HS-27A (cell line): ENCODE measurements around the gene GPA33.
A peak's percentile ranks its signal among the peaks of the same experiment; 100 is the strongest.

Source experiments
- DNase-seq: peaks from one replicate; pipeline ENCODE4 v3.0.0-alpha.2; 2012; ENCODE audit warnings: low read depth, missing footprints

GPA33 gene

DNA sequence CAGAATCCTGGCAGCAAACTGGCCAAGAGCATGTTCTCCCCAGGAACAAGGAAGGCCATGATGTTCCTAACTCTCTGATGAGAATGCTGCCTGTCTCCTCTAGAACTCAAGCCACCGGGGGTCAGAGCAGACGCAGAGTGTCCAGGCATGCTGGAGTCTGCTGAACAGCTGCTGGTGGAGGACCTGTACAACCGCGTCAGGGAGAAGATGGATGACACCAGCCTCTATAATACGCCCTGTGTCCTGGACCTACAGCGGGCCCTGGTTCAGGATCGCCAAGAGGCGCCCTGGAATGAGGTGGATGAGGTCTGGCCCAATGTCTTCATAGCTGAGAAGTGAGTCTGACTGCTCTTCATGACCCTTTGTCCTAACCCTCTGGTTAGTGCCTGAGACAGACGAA lies 27.0 kb upstream of the GPA33 start:
- no peak for DNase-seq

DNA sequence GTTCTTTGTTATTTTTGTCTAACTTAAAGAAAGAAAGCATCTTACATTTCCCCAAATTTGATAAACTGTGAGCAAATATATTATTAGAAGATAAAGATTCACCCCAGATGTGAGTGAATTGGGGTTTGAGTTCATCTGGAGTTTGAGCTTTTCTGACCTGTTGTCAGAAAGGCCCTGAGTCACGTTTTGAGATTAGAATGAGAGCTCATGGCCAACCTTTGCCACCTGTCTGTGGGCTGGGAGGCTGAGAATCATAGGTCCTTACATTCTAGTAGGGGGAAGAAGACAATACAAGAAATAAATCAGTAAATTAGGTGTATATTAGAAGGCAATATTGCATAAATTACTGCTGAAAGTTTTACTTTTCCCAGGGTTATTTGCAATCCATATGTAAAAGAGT lies 26.0 kb upstream of the GPA33 start:
- DNase-seq = no peak

- DNase-seq = no peak
Observed at GRCh38 chr1:167115655-167116054, 25.5 kb upstream of the GPA33 start.

GRCh38 chr1:167114725-167115124 lies 24.5 kb upstream of the GPA33 start:
- no peak for DNase-seq

DNA sequence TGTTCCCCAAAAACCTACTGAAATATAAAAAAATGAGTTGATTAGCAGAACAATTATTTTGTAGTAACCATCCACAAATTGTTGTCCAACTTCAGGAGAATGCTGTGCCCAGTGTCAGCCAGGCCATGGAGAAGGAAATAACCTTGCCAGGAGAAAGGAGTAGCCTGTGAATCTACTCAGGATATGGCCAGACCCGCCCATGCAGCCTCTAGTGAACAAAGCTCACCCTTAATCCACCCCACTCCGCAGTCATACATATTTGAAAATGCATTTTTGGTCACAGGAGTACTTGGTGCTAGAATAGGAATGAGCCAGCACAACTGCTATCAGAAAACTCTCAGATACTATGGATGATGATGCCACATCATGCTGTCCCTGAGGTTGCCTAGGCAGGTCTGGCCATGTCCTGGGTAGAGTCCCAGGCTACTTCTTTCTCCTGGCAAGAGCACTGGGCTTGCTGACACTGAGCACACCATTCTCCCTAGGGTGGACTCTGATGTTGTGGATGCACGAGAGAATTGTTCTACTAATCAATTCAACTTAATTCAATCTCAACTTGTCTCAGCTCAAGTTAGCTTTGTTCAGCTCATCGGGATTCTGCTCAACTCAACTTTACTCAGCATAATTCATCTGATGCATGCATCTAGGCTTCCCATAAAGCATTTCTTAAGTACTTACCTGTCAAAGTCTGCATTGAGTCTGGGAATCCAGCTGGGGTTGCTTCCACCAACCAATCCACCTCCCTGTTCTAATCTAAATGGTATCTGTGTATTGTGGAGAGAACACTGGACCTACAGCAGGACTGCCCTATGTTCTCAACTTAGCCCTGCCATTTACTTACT lies 21.9 kb upstream of the GPA33 start:
- DNase-seq = no peak

DNA sequence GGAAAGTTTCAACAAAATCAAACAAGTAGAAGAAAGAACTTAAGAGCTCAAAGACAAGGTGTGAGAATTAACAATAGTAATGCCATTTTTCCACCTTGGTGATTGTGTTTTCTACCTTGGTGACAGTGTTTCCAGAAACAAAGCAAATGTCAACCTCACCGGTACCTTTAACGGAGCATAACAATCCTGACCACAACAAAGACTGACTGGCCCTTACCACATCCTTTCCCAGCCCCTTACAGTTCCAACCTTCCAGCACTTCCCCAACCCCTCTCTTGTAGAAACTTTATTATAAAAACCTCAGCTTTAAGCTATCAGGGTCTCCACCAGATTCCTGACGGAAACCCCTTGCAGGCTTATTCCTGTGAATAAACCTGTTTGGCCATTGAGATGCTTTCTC lies 20.4 kb upstream of the GPA33 start:
- no peak for DNase-seq

DNA sequence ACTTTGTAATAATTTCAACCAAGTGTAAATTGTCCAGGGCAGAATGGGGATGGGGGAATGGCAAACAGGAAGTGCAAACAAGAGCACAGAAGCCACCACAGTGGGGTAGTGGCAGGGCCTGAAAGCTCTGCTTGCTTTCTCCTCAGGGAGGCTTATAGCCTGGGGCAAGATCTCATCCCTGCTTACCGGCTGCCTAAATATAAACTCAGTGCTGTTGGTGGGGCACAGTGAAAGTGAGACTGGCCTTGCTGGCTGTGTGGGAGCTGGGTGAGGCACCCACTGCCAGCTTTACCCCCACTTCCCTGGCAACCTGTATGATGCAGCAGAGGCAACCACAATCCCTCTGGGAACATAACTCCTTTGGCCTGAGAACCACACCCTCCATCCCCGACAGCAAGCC lies 18.9 kb upstream of the GPA33 start:
- no peak for DNase-seq

DNA sequence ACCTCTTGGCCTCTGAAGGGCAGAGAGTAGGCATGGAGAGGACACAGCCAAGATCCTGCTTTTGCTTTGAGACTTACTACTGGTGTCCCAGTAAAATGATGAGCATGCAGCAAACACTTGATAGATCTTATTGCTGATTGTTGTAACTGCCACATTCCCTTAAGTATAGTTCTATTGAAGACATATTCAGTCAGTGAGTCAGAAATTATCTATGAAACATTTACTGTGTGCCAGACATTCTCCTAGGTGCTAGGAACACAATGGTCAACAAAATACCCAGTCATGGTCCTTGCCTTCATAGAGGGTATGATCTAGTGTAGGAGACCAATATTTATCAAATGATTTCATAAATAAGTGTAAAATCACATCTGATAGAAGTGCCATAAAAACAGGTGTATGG lies 17.3 kb upstream of the GPA33 start:
- DNase-seq = no peak

DNA sequence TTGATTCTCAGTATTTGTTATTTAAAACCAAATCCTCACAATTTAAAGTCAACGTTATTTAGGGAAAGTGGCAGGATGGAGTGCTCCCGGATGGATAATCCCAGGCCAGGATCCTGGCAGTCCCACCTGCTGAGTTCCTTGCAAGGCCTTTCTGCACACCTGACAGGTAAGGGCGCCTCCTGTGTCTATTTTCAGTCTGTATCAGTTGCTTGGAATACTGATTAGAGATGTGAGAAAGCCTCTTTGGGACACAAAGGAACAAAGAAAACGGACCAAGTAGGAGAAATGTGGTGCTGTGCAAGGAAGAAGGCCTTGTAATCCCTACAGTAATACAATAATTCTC lies 15.9 kb upstream of the GPA33 start:
- DNase-seq = no peak

DNA sequence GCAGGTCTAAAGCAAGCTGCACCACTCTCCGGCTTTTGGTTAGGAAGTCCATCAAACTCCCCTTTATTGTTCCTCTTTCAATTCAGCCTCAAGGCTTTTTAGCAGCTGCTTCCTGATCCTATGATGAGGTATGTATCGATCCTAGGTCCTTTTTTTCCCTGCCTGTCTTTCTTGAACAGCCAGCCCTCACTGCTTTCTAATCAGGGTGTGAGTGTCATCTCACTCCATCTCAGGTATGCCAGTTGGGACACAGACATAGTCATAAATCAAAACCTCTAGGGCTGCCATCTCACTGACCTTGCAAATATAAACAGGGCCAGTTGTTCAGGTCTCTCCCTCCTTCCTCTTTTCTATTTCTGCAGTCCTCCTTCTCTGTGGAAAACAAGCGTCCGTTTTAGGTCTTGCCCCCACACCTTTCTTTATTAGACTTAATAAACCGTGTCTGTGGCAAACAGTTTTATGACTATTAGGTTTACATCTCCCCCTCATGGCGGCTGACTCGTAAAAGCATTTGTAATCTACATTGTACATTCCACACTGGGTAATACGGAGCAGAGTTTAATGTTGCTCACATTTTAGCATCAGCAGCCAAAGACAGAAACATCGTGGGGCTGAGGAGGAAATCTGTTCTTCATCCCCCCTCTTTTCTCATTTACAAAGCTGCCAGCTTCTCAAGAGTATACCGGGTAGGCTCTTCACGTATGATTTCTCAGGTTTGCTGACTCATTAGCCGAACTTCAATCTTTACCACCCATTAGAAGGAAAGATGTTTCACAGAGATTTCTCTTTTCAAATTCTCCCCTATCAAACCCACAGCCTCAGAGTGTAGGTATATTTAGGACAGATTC lies 15.3 kb upstream of the GPA33 start:
- DNase-seq = no peak

GRCh38 chr1:167104256-167104633 lies 14.1 kb upstream of the GPA33 start:
- no peak for DNase-seq

DNA sequence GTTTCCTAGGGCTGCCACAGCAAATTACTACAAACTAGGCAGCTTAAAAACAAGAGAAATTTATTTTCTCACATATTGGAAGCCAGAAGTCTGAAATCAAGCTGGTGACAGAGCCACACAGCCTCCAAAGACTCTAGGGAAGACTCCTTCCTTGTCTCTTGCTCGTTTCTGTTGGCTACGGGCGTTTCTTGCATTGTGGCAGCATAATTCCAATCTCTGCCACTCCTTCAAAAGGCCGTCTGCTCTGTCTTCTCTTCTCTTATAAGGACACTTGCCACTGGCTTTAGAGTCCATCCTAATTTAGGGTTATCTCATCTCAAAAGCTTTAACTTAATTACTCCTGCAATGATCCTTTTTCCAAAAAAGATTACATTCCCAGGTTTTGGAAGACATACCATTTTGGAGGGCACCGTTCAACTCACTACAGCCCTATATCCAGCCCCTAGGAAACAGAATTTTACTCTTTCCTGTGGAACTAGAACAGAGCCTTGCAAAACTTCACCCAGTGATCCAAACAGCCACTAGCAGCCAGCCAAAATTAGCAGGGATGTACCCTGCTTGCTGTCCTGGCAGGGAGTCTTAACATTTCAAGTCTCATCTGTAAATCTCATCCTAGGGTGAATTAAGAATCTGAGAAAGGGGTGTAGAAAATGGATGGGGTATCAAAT lies 12.9 kb upstream of the GPA33 start:
- DNase-seq = no peak

DNA sequence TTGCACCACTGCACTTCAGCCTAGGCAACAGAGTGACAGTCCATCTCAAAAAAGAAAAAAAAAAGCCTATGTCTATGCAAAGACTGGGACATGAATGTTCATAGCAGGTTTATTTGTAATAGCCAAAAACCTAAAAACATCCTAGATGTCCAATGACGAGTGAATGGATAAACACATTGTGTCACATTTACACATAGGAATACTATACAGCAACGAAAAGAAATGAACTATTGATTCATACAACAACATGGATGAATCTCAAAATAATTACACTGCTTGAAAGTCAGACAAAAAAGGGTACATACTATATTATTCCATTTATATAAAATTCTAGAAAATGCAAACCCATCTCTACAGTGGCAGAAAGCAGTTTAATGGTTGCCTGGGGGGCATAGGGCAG lies 11.6 kb upstream of the GPA33 start:
- no peak for DNase-seq

DNA sequence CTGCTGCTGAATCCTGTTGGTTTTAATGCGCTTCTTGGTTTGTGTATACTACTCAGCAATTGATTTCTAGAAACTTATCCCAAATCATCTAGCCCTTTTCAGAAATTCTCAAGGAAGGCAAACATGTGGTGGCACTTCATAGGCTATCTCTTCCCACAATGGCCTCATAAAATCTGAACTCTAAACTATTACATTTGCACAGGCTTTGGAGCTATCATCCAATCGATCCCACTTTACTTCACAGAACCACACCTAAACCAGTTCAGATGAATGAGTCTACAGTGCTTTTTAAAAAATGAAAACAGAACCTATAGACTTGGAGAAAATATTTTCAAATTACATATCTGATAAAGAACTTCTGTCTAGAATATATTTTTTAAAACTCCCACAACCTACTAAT lies 10.6 kb upstream of the GPA33 start:
- no peak for DNase-seq

DNA sequence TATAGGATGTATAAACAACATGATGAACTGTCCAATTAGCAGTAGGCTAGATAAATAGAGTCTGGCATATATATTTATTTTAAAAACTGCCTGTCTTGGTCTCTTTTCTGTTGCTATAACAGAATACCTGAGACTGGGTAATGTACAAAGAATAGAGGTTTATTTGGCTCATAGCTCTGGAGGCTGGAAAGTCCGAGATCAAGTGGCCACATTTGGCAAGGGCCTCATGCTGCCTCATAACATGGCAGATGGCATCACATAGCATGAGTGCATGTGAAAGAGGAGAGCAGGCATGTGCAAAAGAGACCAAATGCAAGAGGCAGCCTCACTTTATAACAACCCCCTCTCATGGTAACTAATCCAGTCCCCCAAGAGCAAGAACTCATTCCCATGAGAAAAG lies 9.7 kb upstream of the GPA33 start:
- no peak for DNase-seq

- peak; percentile 52 for DNase-seq
Observed at GRCh38 chr1:167095368-167095767, 5.2 kb upstream of the GPA33 start.

DNA sequence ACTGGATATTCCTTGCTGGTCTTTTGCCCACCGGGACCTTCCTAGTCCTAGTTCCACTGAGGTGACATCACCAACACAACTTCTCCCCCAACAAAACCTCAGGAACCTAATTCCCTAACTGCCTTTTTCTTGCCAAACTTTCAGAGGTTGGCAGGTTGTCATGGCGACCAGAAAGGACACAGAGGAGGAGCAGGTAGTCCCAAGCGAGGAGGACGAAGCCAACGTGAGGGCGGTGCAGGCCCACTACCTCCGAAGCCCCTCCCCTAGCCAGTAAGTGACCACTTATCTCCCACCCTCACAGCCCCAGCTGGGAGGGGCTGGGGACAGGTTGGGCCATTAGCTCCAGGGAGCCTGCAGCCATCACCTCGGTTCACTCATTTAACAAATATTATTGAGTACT lies 4.5 kb upstream of the GPA33 start:
- DNase-seq = no peak

- DNase-seq = no peak
Observed at GRCh38 chr1:167093846-167094516, 3.8 kb upstream of the GPA33 start, which contains the start of gene STYXL2. TSS of gene STYXL2 (plus strand) at chr1:167094075. CDS start at chr1:167094850, 775 bp downstream.

GRCh38 chr1:167092653-167093052 lies 2.5 kb upstream of the GPA33 start:
- DNase-seq = no peak

DNA sequence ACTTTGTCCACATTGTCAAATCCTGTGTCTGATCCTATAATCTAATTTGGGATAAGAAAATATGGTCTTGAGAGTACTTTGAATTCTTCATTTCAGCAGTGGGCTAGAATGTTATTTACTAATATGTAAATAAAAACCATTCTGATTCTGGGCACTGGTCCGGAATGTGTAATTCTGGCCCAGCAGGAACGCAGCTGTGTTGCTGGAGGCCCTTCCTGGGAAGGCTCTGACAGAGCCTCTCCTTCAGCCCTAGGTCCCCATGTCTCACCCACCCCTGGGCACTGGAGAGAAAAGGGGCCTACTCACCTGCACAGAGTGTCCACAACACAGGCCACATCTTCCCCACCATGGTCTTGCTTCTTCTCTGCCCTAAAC lies 251 bp downstream of the GPA33 start:
- DNase-seq = no peak

DNA sequence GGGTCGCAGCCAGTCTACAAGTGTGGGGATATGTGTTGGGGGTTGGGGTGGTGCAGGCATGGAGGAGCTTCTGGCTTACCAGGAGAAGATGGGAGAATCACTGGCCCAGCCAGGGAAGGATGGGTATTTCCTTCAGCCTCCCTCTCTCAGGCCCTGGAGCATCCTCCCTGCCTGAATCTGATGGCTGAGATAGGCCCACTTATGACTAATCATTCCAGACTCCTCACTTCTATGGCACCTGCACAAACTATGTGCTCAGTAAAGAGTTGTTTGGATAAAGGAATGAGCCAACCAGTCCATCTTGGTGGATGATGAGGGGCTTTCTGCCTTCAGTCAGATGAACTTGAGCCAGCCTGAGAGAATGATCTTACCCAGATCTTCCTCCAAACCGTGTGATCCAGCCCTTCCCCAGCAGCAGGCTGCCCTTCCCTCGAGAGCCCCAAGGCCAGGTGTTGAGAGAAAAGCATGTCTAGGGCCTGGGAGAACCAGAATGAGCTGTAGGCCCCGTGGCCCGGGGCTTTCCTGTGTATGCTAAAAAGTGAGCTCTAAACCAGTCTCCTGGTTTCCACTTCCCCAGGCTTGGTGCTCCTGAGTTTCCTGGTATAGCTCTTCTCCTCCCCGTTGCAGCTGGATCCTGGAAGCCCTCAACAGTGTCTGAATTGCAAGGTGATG lies 1.3 kb downstream of the GPA33 start:
- DNase-seq = no peak

- DNase-seq = no peak
Observed at GRCh38 chr1:167086768-167087167, 3.4 kb downstream of the GPA33 start.
